Fibroblast of gingiva (primary cell): ENCODE measurements around the gene EXOC2.
A peak's percentile ranks its signal among the peaks of the same experiment; 100 is the strongest.

Source experiments
- DNase-seq: peaks from one replicate; pipeline ENCODE4 v3.0.0-alpha.2; 2011; ENCODE audit warnings: low read depth

The EXOC2 gene

DNA sequence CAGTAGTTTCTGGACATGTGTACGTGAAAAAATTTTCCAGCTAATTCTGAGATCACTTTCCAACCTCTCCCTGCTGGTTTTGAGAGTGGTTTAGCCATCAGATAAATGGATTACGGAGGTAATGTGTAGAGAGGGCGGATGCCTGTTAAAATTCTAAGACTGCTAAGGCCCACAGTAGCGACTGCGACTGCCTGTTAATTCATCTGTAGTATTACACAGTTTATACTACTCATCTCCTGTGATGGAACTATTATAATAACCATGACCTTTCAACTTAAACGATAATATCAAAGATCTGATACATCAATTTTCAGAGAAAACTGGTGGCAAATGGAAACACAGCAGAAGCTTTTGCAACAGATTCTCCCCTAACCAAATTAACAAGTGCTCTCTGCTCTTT lies 199.1 kb downstream of the EXOC2 start:
- DNase-seq, result no peak

DNA sequence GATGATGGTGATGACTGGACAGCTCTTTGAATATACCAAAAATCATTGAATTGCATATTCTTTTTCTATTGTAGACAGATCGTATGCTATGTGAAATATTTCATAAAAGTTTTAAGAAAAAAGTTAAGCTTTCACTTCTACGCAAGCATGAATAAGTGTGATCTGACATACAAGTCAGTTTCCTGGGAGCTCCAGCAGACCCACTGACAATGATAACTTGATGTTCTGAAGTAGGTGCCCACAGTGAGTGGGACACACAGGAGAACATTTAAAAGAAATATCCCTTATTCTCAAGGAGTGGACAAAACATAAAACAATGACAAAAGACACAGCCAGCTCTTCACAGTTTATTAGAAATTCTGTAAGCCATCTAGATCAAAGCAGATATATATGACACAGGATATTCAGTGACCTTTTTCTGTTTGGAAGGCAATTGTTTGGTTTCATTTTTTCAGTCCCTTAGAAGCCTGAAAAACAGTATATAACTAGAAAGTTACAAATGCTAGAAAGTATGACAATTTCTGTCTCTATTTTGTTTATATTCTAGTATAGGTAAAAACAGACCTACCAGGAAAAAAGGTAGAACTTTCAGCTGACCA lies 200.0 kb downstream of the EXOC2 start:
- DNase-seq, result no peak

GRCh38 chr6:492178-492577 lies 200.8 kb downstream of the EXOC2 start:
- no peak for DNase-seq

DNA sequence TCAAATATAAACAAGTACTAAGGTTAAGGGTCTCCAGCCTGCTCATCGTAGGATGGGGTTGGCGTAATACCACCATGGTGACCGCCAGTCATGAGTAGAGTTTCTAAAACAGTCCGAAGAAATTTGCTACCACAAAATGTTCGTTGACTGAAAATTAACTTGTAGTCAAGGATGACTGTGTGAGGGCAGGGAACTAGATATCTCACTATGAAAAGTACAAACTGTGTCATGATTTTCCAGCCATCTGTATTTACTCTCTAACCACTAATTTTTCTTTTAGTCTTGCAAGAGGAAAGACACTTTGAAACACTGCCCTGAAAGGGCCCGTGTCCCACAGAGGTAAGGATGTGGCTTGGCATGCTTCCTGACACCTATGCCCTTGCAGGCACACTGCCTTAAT lies 201.7 kb downstream of the EXOC2 start:
- DNase-seq, result no peak

DNA sequence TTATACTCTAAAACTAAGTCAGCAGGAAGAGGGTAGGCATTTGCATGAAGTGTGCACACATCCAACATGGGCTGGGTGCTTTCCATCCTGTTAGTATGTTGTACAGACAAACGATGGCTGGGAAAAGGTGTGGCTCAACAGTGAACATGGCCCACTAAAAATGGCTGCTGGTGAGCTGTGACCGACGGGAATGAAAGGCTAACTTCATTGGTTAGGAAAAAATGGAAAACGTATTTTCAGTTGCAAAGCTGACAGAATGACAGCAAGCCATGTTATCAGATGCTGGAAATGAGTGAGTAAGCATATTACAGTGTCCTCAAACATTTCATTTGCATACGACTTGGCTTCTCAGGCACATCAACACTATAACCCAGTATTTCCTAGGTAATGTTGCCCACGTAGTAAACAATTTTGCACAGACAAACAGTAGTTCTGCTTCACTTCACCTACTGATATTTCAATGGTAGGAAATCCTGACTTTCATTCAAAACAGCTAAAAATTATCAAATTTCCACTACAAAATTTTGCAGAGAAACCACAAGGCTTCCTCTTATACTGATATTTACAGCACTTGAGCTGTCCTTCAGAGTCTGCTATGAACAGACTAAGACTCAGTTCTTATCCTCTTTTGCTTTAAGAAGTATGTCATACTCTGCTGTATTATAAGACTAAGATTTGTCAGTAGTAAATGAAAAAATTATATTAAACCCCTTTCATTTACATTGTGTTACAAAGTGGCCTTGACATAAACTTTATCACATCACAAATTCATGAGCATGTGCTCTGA lies 202.5 kb downstream of the EXOC2 start:
- DNase-seq, result no peak

DNA sequence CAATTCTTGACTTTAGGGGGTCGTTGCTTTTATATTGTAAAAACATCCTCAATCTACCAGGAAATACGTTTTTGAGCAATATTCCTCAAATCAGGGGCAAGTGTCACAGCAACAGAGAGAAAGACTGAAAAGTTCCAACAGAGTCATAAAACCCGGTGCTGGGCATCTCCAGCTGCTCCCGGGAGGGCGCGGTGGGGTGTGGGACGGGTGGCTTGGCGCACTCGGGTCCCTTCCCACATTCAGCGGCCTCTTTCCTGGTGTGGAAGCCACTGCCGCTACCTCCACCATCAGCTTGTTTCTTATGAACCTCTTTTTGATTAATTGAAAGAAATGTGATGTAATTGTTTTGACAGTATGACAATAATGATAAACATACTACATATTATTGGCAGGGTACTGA lies 203.2 kb downstream of the EXOC2 start:
- no peak for DNase-seq

DNA sequence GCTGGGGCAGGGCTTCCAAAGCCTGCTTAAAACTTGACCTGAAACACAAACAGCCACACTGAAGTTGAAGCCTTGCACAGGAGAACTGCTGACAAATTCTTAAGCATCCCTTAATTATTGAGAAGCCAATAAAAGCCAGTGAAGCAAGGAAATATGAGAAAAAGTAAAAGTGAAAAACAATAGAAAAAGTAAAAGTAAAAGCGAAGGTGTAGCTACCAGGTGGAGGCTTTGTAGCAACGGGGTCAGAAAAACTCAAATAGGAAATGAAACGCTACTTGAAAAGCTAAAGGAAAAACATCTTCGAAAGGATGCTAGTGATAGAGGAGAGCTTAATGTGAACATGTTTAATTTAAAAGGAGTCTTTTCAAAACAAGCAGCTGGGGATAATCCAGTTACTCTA lies 203.9 kb downstream of the EXOC2 start:
- no peak for DNase-seq

GRCh38 chr6:487956-488355 lies 205.0 kb downstream of the EXOC2 start:
- no peak for DNase-seq

DNA sequence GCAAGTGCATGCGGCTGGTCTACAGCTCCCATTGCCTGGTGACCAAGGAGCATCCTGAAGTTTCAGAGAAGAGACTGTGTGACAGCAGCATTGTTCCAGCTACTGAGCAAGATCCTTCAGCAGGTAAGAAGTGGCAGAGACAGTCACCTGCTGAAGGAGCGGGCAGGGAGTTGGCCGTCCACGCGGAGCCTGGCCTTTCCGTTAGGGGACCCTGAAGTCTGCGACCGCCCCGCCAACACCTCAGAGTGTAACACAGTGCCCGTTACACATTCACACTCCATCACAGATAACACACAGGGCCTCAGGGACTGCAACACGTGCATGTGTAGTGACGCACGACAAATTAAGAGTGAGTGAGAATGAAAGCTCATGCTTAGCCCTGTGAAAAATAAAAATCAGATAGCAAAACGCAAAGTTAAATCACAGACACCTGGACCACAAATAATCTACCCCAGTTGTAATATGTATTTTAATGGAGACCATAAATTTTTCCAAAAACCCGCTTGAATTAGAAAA lies 207.2 kb downstream of the EXOC2 start:
- DNase-seq, result no peak

GRCh38 chr6:484746-485145 lies 208.2 kb downstream of the EXOC2 start:
- no peak for DNase-seq

GRCh38 chr6:484086-484745 lies 208.7 kb downstream of the EXOC2 start:
- DNase-seq, result peak; percentile 52

DNA sequence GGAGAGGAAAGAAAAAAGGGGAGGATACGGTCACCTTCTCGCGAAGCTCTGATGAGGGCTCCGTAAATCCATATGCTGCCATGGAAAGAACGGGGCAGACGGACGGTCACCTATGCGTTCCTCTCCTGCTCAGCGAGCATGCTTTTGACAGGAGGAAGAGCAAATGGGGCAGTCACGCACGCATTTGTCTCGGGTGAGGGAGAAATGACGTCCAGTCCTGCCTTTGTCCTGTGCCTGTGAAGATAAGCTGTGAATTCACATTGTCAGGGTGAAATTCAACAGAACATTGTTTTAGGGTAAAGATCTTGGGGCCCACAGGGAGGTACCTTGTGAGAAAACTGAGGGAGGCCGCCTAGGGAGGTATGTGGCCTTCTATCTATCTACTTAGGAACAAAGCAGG lies 217.6 kb downstream of the EXOC2 start:
- no peak for DNase-seq

GRCh38 chr6:474453-475185 lies 218.3 kb downstream of the EXOC2 start:
- no peak for DNase-seq

DNA sequence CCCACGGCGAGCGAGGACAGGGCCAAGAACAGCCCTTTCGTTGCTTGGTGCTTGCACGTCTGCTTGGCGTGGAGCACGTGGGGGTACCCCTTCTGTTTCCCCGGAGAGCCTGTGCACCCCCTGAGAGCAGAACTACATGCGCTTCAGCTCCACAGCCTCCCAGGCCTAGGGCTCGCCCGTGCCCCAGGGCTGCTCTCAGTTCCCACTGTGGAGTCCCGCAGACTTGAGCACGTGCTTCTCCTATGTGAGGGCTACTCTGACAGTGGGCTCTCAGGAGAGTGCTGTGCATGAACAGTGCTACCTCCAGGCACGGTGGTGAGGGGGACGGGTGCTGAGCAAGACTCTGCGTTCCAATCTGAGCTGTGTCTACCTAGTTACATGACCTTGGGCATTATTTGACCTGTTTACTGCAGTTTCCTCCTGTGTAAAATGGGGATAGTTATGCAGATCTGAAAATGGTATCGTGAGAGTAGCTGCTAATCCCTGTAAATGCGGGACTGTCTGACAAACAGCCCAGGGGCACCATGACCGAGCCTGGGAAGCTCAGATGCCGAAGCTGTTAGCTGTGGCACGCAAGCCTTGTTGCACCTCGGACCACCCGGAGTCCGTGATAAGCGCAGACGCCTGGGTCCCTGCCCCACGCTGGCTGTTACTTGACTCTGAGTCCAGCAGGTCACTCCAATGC lies 219.0 kb downstream of the EXOC2 start:
- DNase-seq, result no peak

GRCh38 chr6:473356-473755 lies 219.6 kb downstream of the EXOC2 start:
- no peak for DNase-seq

DNA sequence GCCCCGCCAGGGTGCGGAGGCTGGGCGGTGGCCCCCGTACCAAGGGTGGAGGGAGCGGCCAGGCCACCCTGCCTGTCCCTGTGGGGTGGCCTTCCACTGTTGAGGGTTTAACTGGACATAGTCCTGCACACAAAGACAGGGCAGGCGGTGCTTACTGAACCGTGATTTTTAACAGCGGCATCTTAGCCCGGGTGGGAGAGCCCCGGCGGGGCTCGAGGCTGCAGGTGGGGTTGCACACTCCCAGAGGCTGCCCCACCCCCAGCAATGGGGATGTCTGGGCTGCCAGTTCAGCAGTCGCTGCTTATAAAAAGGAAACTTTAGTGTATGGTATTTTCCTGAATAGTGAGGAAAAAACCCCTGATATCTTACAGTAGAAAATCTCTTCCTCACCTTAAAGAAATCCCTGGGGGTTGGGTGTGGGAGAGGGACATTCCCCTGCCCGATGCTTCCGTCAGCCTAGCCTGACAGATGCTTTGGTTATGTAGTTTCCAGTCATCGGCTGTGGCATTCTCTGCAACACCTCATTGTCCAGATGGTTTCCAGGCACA lies 222.0 kb downstream of the EXOC2 start:
- DNase-seq, result no peak

DNA sequence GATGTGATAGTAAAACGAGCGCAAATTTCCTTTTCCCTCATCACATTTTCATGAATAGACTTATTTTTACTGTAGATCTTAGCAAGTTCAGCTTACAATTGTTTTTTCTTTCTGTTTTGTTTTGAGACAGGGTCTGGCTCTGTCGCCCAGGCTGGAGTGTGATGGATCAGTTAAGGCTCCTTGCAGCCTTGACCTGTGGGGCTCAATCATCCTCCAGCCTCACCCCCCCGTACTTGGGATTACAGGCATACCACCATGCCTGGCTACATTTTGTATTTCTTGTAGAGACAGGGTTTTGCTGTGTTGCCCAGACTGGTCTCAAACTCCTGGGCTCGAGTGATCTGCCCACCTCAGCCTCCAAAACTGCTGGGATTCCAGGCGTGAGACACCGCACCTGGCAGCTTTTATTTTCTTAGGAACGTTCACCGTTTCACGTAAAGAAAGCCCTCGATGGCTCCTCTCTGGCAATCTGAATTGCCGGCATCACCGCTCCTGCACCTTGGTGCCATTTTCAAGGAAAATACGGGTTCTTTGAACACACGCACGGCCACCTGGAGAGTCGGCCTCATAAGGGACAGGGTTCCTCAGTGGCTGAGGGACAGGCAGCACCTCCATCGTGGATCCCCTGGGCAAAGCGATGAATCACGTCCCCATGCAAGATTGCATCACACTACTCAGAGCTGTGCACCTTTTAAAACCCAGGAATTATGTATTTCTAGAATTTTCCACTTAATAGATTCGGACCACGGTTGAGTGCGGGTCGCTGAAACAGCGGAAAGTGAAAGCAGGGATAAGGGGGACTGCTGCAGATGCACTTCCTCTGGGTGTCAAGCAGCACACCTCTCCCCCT lies 222.7 kb downstream of the EXOC2 start:
- DNase-seq, result no peak

- no peak for DNase-seq
These were observed 225.3 kb downstream of the EXOC2 start for GRCh38 chr6:467671-468082.

GRCh38 chr6:467111-467510 lies 225.8 kb downstream of the EXOC2 start:
- DNase-seq, result no peak

GRCh38 chr6:466564-466963 lies 226.4 kb downstream of the EXOC2 start:
- no peak for DNase-seq
